H9 (cell line): Measurements from ENCODE around the gene ACOX1. TPM values are rescaled to one million over a fixed set of nuclear protein-coding genes. Genes with fewer than 3 reads are reported as not detected.
A peak's percentile ranks its signal among the peaks of the same experiment; 100 is the strongest.

Experiments
- DNase-seq: peaks from one replicate; pipeline ENCODE4 v3.0.0-alpha.2; 2017
- H2AFZ ChIP-seq: one replicate; pipeline ENCODE4 v1.6.1; 2013; ENCODE audit warnings: mild to moderate bottlenecking, low read length, control low read depth, moderate library complexity
- H2AK5ac ChIP-seq: 2 replicates; pipeline ENCODE4 v1.6.1; 2013; ENCODE audit warnings: low read length, control low read depth, mixed read lengths; ENCODE audit not compliant: insufficient read length
- H2BK120ac ChIP-seq: one replicate; pipeline ENCODE4 v1.6.1; 2013; ENCODE audit warnings: low read depth, mild to moderate bottlenecking, low read length, control low read depth, inconsistent platforms; ENCODE audit not compliant: poor library complexity, severe bottlenecking
- H2BK12ac ChIP-seq: 2 replicates; pipeline ENCODE4 v1.6.1; 2013; ENCODE audit warnings: low read length, control low read depth, mixed read lengths, low read depth; ENCODE audit not compliant: insufficient read length
- H2BK15ac ChIP-seq: 2 replicates; pipeline ENCODE4 v1.6.1; 2013; ENCODE audit warnings: low read depth, low read length, control low read depth
- H2BK20ac ChIP-seq: one replicate; pipeline ENCODE4 v1.6.1; 2013; ENCODE audit warnings: low read depth, mild to moderate bottlenecking, low read length, control low read depth, inconsistent platforms; ENCODE audit not compliant: poor library complexity, severe bottlenecking
- H2BK5ac ChIP-seq: 2 replicates; pipeline ENCODE4 v1.6.1; 2013; ENCODE audit warnings: low read length, control low read depth, mixed read lengths; ENCODE audit not compliant: insufficient read length
- H3K14ac ChIP-seq: 2 replicates; pipeline ENCODE4 v1.6.1; 2013; ENCODE audit warnings: low read length, control low read depth; ENCODE audit not compliant: insufficient read depth
- H3K18ac ChIP-seq: 2 replicates; pipeline ENCODE4 v1.6.1; 2013; ENCODE audit warnings: low read depth, mild to moderate bottlenecking, mixed read lengths, low read length, control low read depth; ENCODE audit not compliant: insufficient read length
- H3K23ac ChIP-seq: 2 replicates; pipeline ENCODE4 v1.6.1; 2013; ENCODE audit warnings: low read length, control low read depth, mixed read lengths, low read depth; ENCODE audit not compliant: insufficient read length
- H3K23me2 ChIP-seq: 2 replicates; pipeline ENCODE4 v1.6.1; 2013; ENCODE audit warnings: low read depth, mild to moderate bottlenecking, mixed read lengths, low read length, control low read depth; ENCODE audit not compliant: insufficient read length, poor library complexity, severe bottlenecking
- H3K27ac ChIP-seq: 2 replicates; pipeline ENCODE4 v1.5.1; 2013; ENCODE audit warnings: low read length, control low read depth, mixed read lengths, low read depth; ENCODE audit not compliant: insufficient read length
- H3K27me3 ChIP-seq: 2 replicates; pipeline ENCODE4 v1.6.1; 2013; ENCODE audit warnings: low read length, control low read depth, inconsistent platforms; ENCODE audit not compliant: insufficient read depth
- H3K4ac ChIP-seq: 2 replicates; pipeline ENCODE4 v1.6.1; 2013; ENCODE audit warnings: low read depth, mild to moderate bottlenecking, control low read depth, inconsistent platforms, low read length, moderate library complexity
- H3K4me1 ChIP-seq: 2 replicates; pipeline ENCODE4 v1.6.1; 2013; ENCODE audit warnings: low read length, control low read depth, inconsistent platforms; ENCODE audit not compliant: insufficient read depth
- H3K4me2 ChIP-seq: 2 replicates; pipeline ENCODE4 v1.6.1; 2013; ENCODE audit warnings: low read length, control low read depth, mixed read lengths; ENCODE audit not compliant: insufficient read length, insufficient read depth
- H3K56ac ChIP-seq: 2 replicates; pipeline ENCODE4 v1.6.1; 2013; ENCODE audit warnings: low read depth, mild to moderate bottlenecking, mixed read lengths, low read length, control low read depth; ENCODE audit not compliant: insufficient read length
- H3K79me1 ChIP-seq: 2 replicates; pipeline ENCODE4 v1.6.1; 2013; ENCODE audit warnings: low read depth, mild to moderate bottlenecking, moderate library complexity, low read length, control low read depth, inconsistent platforms; ENCODE audit not compliant: insufficient read depth, poor library complexity, severe bottlenecking
- H3K79me2 ChIP-seq: 2 replicates; pipeline ENCODE4 v1.6.1; 2013; ENCODE audit warnings: low read length, control low read depth, inconsistent platforms; ENCODE audit not compliant: insufficient read depth
- H3K9ac ChIP-seq: 2 replicates; pipeline ENCODE4 v1.6.1; 2013; ENCODE audit warnings: low read length, control low read depth, mixed read lengths; ENCODE audit not compliant: insufficient read length; ENCODE audit errors: extremely low read depth
- H3K9me3 ChIP-seq: one replicate; pipeline ENCODE4 v1.6.1; 2013; ENCODE audit warnings: low read depth, low read length, inconsistent platforms; ENCODE audit not compliant: control insufficient read depth
- H3T11ph ChIP-seq: one replicate; pipeline ENCODE4 v1.6.1; 2013; ENCODE audit warnings: mild to moderate bottlenecking, low read length, control low read depth, inconsistent platforms
- H4K20me1 ChIP-seq: one replicate; pipeline ENCODE4 v1.6.1; 2013; ENCODE audit not compliant: control insufficient read depth, insufficient read length, insufficient read depth
- H4K5ac ChIP-seq: 2 replicates; pipeline ENCODE4 v1.6.1; 2013; ENCODE audit warnings: low read depth, mild to moderate bottlenecking, mixed read lengths, low read length, control low read depth; ENCODE audit not compliant: insufficient read length
- H4K8ac ChIP-seq: replicated peaks from 2 replicates; pipeline ENCODE4 v1.6.1; 2013; ENCODE audit warnings: low read length, control low read depth, mixed read lengths, low read depth; ENCODE audit not compliant: insufficient read length
- H4K91ac ChIP-seq: 2 replicates; pipeline ENCODE4 v1.6.1; 2013; ENCODE audit warnings: low read depth, mild to moderate bottlenecking, moderate library complexity, mixed read lengths, low read length, control low read depth; ENCODE audit not compliant: insufficient read length
- H3K27ac Mint-ChIP-seq, 3 experiments: 2 replicates in 2 of 3; 3 replicates in 1 of 3; pipeline ENCODE4 v1.8.0; 2020 to 2021; ENCODE audit warnings: mixed read lengths in 3 of 3, mild to moderate bottlenecking in 1 of 3, moderate library complexity in 1 of 3
- H3K27me3 Mint-ChIP-seq: 2 replicates; pipeline ENCODE4 v1.8.0; 2021; ENCODE audit warnings: low read depth, mild to moderate bottlenecking, moderate library complexity, mixed read lengths
- H3K36me3 Mint-ChIP-seq, 3 experiments: 2 replicates in 2 of 3; 3 replicates in 1 of 3; pipeline ENCODE4 v1.8.0; 2020 to 2021; ENCODE audit warnings: low read depth in 3 of 3, mixed read lengths in 3 of 3; ENCODE audit not compliant: insufficient read depth in 1 of 3
- H3K4me1 Mint-ChIP-seq, 2 experiments: 2 replicates each; pipeline ENCODE4 v1.8.0; 2020; ENCODE audit warnings: mixed read lengths in 2 of 2
- H3K4me3 Mint-ChIP-seq, 2 experiments: 2 replicates in 1 of 2; 3 replicates in 1 of 2; pipeline ENCODE4 v1.8.0; 2020 to 2021; ENCODE audit warnings: mild to moderate bottlenecking in 2 of 2, mixed read lengths in 2 of 2, moderate library complexity in 1 of 2
- H3K9me3 Mint-ChIP-seq, 2 experiments: 2 replicates in 1 of 2; 3 replicates in 1 of 2; pipeline ENCODE4 v1.8.0; 2020; ENCODE audit warnings: mild to moderate bottlenecking in 2 of 2, mixed read lengths in 2 of 2, moderate library complexity in 1 of 2
- WGBS: extraction: QIAGEN DNeasy Blood & Tissue Kit; methylation state at CpG from one replicate; pipeline ENCODE4 v1.1.7; 2013; ENCODE audit warnings: missing lambda C conversion rate, low lambda C conversion rate, mixed read lengths; ENCODE audit not compliant: insufficient read length; ENCODE audit errors: extremely low coverage; 5-methylcytosine and 5-hydroxymethylcytosine counted together
- total RNA-seq: library from RNA; stranded (reverse); gene quantifications from 2 replicates; pipeline ENCODE4 v1.2.1, GENCODE V29; 2021
- TF ChIP-seq, protein P1 (sequence below): fragments of 200-600 bp; sonication (generic); conservative IDR thresholded peaks from 3 replicates; pipeline ENCODE4 v1.8.0; 2021; ENCODE audit warnings: antibody characterized with exemption, mild to moderate bottlenecking

The ACOX1 gene
- total RNA-seq, 1 experiment from 2014 or later = 27.4 TPM

DNA sequence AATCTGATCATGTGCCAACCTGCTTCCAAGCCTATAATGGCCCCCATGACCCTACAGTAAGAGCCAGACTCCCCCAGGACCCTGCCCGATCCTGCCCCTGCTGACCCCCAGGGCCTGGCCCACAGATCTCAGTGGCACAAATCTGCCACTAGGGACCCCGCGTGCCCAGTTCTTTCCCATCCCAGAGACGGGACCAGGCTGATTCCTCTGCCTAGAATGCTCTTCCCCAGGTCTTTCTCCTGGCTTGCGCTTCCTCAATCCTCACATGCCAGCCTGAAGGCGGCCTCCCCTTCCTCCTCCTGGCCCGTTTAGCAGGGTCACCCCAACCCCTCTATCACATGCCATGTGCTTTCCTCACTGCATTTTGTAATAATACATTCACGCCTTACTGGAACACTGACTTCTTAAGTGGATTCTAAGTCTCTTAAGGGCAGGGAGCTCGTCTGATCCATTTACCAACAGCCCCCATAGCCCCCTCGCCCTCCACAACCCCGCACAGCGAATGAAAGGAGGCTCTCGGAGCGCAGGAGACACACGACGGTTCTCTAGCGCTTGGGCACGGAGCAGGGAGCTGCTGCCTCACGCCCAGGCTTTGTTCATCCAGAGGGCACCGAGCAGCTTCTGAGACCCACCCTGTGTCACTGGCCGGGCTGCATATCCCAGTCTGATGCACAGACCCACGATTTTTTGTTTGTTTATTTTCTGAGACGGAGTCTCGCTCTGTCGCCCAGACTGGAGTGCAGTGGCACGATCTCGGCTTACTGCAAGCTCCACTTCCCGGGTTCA lies 83.4 kb downstream of the ACOX1 start:
- no peak overlapping the region for H2BK12ac ChIP-seq
- Mint-ChIP-seq H3K9me3 (no peaks in the 10 kb centered on the region), H3K27ac (peak overlapping the region; percentile 41 to 77 (median 50); a peak in 6 of 7 replicates), H3K27me3 (no peaks in the 10 kb centered on the region; the same call in 1 of the 2 replicates), H3K36me3 (peaks cover 8 to 44% (median 32%) of the 10 kb centered on the region in 3 experiments), H3K4me1 (peaks cover 25 to 28% of the 10 kb centered on the region in 2 experiments), H3K4me3 (peak overlapping the region; percentile 76 to 84)
- H4K8ac ChIP-seq = no peak overlapping the region
- no peak overlapping the region for H3K56ac ChIP-seq
- no peak overlapping the region for H2BK15ac ChIP-seq
- no peak overlapping the region for H3T11ph ChIP-seq
- no peak overlapping the region for H3K23ac ChIP-seq
- no peak overlapping the region for H2BK20ac ChIP-seq
- H3K27ac ChIP-seq = no peak overlapping the region
- no peak overlapping the region for H3K18ac ChIP-seq
- no peaks in the 10 kb centered on the region for H3K27me3 ChIP-seq
- no peaks in the 10 kb centered on the region; the same call in 1 of the 2 replicates for H3K4me1 ChIP-seq
- H4K20me1 ChIP-seq = no peaks in the 10 kb centered on the region
- DNase-seq = peak; percentile 76
- H2BK5ac ChIP-seq = no peak overlapping the region
- peaks cover 8% of the 10 kb centered on the region for H3K23me2 ChIP-seq
- H3K4ac ChIP-seq = no peak overlapping the region
- H3K4me2 ChIP-seq = peak overlapping the region; percentile 63
- TF ChIP-seq, protein P1, sequence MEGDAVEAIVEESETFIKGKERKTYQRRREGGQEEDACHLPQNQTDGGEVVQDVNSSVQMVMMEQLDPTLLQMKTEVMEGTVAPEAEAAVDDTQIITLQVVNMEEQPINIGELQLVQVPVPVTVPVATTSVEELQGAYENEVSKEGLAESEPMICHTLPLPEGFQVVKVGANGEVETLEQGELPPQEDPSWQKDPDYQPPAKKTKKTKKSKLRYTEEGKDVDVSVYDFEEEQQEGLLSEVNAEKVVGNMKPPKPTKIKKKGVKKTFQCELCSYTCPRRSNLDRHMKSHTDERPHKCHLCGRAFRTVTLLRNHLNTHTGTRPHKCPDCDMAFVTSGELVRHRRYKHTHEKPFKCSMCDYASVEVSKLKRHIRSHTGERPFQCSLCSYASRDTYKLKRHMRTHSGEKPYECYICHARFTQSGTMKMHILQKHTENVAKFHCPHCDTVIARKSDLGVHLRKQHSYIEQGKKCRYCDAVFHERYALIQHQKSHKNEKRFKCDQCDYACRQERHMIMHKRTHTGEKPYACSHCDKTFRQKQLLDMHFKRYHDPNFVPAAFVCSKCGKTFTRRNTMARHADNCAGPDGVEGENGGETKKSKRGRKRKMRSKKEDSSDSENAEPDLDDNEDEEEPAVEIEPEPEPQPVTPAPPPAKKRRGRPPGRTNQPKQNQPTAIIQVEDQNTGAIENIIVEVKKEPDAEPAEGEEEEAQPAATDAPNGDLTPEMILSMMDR = peak; percentile 64
- peak overlapping the region; percentile 7 for H3K14ac ChIP-seq
- no peak overlapping the region for H4K91ac ChIP-seq
- no peak overlapping the region for H2AFZ ChIP-seq
- H4K5ac ChIP-seq = no peak overlapping the region
- H3K9ac ChIP-seq = peak overlapping the region; percentile 37
- no peaks in the 10 kb centered on the region for H3K79me1 ChIP-seq
- no peaks in the 10 kb centered on the region for H3K9me3 ChIP-seq
- no CpG with 5 or more reads among the region's 28 CpGs for WGBS
- H2AK5ac ChIP-seq = no peak overlapping the region
- no peak overlapping the region for H2BK120ac ChIP-seq
- no peaks in the 10 kb centered on the region for H3K79me2 ChIP-seq
